GM12864 (cell line): Measurements from ENCODE around the gene RNASEH2C.
"Not testable (repeated sequence)": the region's sequence is repeated elsewhere in the genome, so short reads cannot be mapped to it uniquely, and the experiment has no call there.

ENCODE experiments used
- DNase-seq: peaks from one replicate; pipeline ENCODE4 v3.0.0-alpha.2; 2011; ENCODE audit warnings: low read depth
- H3K4me3 ChIP-seq: 2 replicates; pipeline ENCODE4 v1.5.1; 2011; ENCODE audit warnings: mild to moderate bottlenecking, low read depth, low read length, control low read depth
- CTCF ChIP-seq: IDR thresholded peaks from 2 replicates; pipeline ENCODE4 v1.5.1; 2011; ENCODE audit warnings: low read depth, mild to moderate bottlenecking, moderate library complexity, low read length, control low read depth, inconsistent platforms; ENCODE audit errors: missing control alignments

RNASEH2C gene

GRCh38 chr11:65711785-65712632, 8.6 kb downstream of the RNASEH2C start, which contains the start of gene KAT5:
TSS of gene KAT5 (plus strand) at chr11:65712252. CDS start at chr11:65712268, 16 bp downstream.
- peak within 1 kb of the TSS; percentile 65 for H3K4me3 ChIP-seq
- DNase-seq, result peak; percentile 97
- TF ChIP-seq CTCF, result peak; percentile 98

- H3K4me3 ChIP-seq, result no peak overlapping the region
- no peak for TF ChIP-seq CTCF
- DNase-seq, result no peak
These were observed 10.2 kb downstream of the RNASEH2C start for GRCh38 chr11:65710421-65710820.

GRCh38 chr11:65709661-65710060, 10.9 kb downstream of the RNASEH2C start:
- TF ChIP-seq CTCF, result no peak
- no peak overlapping the region for H3K4me3 ChIP-seq
- DNase-seq, result no peak

GRCh38 chr11:65708451-65708850, 12.1 kb downstream of the RNASEH2C start:
- no peak for TF ChIP-seq CTCF
- no peak for DNase-seq
- no peak overlapping the region for H3K4me3 ChIP-seq

- not testable (repeated sequence) for DNase-seq, H3K4me3 ChIP-seq
These were observed 13.6 kb downstream of the RNASEH2C start for GRCh38 chr11:65707002-65707401.

GRCh38 chr11:65706303-65706763, 14.3 kb downstream of the RNASEH2C start:
- peak; percentile 38 for DNase-seq
- peak; percentile 56 for TF ChIP-seq CTCF
- peak overlapping the region; percentile 47 for H3K4me3 ChIP-seq

GRCh38 chr11:65703846-65704245, 16.8 kb downstream of the RNASEH2C start:
- TF ChIP-seq CTCF, result no peak
- no peak overlapping the region for H3K4me3 ChIP-seq
- no peak for DNase-seq
